SU-DHL-6 (cell line): ENCODE measurements around the gene NABP1.
A peak's percentile ranks its signal among the peaks of the same experiment; 100 is the strongest.

Experiments
- H2AFZ ChIP-seq: fragments of 200-600 bp; sonication (generic); 2 replicates; pipeline ENCODE4 v1.6.1; 2014; ENCODE audit warnings: low read depth, mild to moderate bottlenecking, moderate library complexity, mixed read lengths, antibody characterized with exemption, low read length; ENCODE audit not compliant: severe bottlenecking
- H3F3A ChIP-seq: fragments of 200-600 bp; shearing (Covaris generic); 2 replicates; pipeline ENCODE4 v1.6.0; 2016; ENCODE audit warnings: antibody characterized with exemption, mild to moderate bottlenecking; ENCODE audit not compliant: insufficient read depth
- H3K27ac ChIP-seq: fragments of 200-600 bp; sonication (generic); 2 replicates; pipeline ENCODE4 v1.5.1; 2016; ENCODE audit warnings: low read depth, mild to moderate bottlenecking, low read length, moderate library complexity, mixed read lengths
- H3K27me3 ChIP-seq: fragments of 200-600 bp; sonication (generic), shearing (Covaris generic); 2 replicates; pipeline ENCODE4 v1.6.0; 2014; ENCODE audit warnings: mild to moderate bottlenecking, low read length
- H3K36me3 ChIP-seq: fragments of 200-600 bp; sonication (generic); 2 replicates; pipeline ENCODE4 v1.6.1; 2014; ENCODE audit warnings: mild to moderate bottlenecking, low read length, mixed read lengths
- H3K4me2 ChIP-seq: fragments of 300-600, 200-600 bp; shearing (Covaris generic), sonication (generic); 2 replicates; pipeline ENCODE4 v1.6.0; 2014; ENCODE audit warnings: low read length, low read depth, mild to moderate bottlenecking; ENCODE audit not compliant: poor library complexity, severe bottlenecking
- H3K4me3 ChIP-seq: fragments of 200-600 bp; sonication (generic); 2 replicates; pipeline ENCODE4 v1.5.1; 2014; ENCODE audit warnings: antibody characterized with exemption, low read length, mild to moderate bottlenecking, mixed read lengths; ENCODE audit not compliant: insufficient read depth, poor library complexity, severe bottlenecking
- H3K79me2 ChIP-seq: fragments of 200-600 bp; sonication (generic); 2 replicates; pipeline ENCODE4 v1.6.1; 2014; ENCODE audit warnings: mild to moderate bottlenecking, low read length, moderate library complexity; ENCODE audit not compliant: insufficient read depth
- H3K9ac ChIP-seq: fragments of 200-600 bp; sonication (generic); 2 replicates; pipeline ENCODE4 v1.7.0; 2014; ENCODE audit warnings: mild to moderate bottlenecking, low read length
- H3K9me2 ChIP-seq: fragments of 200-600 bp; sonication (generic); replicated peaks from 2 replicates; pipeline ENCODE4 v1.6.1; 2014; ENCODE audit warnings: low read length; ENCODE audit not compliant: insufficient read depth
- H3K9me3 ChIP-seq: fragments of 200-600 bp; sonication (generic); 2 replicates; pipeline ENCODE4 v1.6.1; 2014; ENCODE audit warnings: low read length, mixed read lengths; ENCODE audit not compliant: insufficient read depth
- H4K20me1 ChIP-seq: fragments of 200-600 bp; sonication (generic); 2 replicates; pipeline ENCODE4 v1.6.1; 2014; ENCODE audit warnings: low read depth, mild to moderate bottlenecking, antibody characterized with exemption, low read length, moderate library complexity, mixed read lengths
- EZH2phosphoT487 ChIP-seq: fragments of 200-600 bp; sonication (generic), shearing (Covaris generic); conservative IDR thresholded peaks from 2 replicates; pipeline ENCODE4 v1.6.1; 2018; ENCODE audit warnings: mild to moderate bottlenecking, antibody characterized with exemption, low read length, moderate library complexity, mixed read lengths
- TF ChIP-seq, protein P1 (sequence below): fragments of 200-600 bp; sonication (generic); IDR thresholded peaks from one replicate; pipeline ENCODE4 v1.5.1; 2017; ENCODE audit warnings: antibody characterized with exemption, mild to moderate bottlenecking, low read length, moderate library complexity; ENCODE audit not compliant: insufficient read depth, poor library complexity, severe bottlenecking

The NABP1 gene

DNA sequence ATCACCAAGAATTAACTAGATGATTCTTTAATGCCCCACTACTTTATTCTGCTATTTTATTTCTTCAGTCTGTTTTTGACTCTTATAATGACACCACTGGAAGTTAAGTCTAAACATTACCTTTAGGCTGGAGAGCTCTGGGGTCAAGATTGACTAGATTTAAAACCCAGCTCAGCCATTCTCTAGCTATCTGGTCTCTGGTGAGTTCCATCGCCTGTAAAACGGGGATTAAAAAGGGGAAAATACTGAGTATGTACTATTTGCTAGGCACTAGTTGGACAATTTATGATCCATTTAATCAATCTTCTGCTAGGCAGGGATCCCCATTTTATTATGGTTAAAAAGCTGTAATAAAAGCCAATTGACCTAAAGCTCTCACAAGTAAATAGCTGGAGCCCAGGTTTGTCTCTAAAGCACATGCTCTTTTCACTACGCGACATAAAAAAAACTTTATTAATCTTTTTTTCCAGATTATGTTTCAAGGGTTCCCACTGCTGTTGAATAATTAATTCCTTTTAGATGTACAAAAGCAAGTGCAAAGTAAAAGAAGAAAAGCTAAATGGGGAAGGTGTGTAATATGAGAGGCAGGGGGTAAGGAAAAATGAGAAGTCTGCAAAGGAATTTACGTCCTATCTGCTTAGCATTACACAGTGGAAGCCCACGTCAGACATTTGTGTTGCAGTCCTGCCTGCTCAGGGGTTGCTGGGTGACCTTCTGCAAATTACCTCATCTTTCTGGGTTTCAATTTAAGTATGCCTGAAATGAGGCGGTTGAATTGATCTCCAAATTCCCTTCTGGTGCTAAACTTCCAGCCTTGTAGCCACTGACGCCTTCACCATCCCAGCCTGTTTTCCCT, 918 bp upstream of the NABP1 start:
- H3K4me3 ChIP-seq = peak overlapping the region; percentile 93
- H3K9ac ChIP-seq = peak overlapping the region; percentile 86
- H4K20me1 ChIP-seq = no peaks in the 10 kb centered on the region
- no peak overlapping the region for H2AFZ ChIP-seq
- peak overlapping the region; percentile 99 for H3K4me2 ChIP-seq
- peaks cover 16% of the 10 kb centered on the region; the same call in 1 of the 2 replicates for H3K36me3 ChIP-seq
- TF ChIP-seq EZH2phosphoT487 = no peak
- TF ChIP-seq, protein P1, sequence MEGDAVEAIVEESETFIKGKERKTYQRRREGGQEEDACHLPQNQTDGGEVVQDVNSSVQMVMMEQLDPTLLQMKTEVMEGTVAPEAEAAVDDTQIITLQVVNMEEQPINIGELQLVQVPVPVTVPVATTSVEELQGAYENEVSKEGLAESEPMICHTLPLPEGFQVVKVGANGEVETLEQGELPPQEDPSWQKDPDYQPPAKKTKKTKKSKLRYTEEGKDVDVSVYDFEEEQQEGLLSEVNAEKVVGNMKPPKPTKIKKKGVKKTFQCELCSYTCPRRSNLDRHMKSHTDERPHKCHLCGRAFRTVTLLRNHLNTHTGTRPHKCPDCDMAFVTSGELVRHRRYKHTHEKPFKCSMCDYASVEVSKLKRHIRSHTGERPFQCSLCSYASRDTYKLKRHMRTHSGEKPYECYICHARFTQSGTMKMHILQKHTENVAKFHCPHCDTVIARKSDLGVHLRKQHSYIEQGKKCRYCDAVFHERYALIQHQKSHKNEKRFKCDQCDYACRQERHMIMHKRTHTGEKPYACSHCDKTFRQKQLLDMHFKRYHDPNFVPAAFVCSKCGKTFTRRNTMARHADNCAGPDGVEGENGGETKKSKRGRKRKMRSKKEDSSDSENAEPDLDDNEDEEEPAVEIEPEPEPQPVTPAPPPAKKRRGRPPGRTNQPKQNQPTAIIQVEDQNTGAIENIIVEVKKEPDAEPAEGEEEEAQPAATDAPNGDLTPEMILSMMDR = no peak
- H3K9me3 ChIP-seq = no peaks in the 10 kb centered on the region
- no peaks in the 10 kb centered on the region for H3K27me3 ChIP-seq
- peaks cover 32% of the 10 kb centered on the region for H3F3A ChIP-seq
- H3K9me2 ChIP-seq = no peaks in the 10 kb centered on the region
- H3K27ac ChIP-seq = peak overlapping the region; percentile 84
- peaks cover 34% of the 10 kb centered on the region for H3K79me2 ChIP-seq

DNA sequence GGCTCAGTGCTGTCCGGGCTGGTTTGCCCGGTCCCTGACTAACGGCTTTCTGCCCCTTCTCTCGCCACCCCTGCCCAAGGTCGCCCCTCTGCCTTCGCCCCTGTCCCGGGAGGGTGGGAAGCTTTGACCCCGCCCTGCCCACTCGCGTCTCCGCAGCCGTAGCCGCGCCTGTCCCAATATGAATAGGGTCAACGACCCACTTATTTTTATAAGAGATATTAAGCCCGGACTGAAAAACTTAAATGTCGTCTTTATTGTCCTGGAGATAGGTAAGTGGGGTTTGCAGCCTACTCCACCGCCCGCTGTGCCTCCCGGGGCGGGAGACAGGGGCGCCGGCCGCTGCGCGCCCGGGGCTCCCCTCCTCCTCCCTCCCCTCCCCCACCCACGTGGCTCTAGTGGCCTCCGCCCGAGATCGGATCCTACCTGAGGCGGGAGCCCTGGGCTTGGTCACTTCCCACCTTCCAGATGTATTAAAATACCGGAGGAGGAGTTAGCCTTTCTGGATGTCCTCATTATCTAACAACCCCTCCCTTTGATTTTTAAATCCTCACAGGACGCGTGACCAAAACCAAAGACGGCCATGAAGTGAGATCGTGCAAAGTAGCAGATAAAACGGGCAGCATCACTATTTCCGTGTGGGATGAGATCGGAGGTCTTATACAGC, 633 bp downstream of the NABP1 start:
- Histone ChIP-seq H4K20me1 (no peaks in the 10 kb centered on the region), H3K36me3 (peaks cover 27% of the 10 kb centered on the region)

DNA sequence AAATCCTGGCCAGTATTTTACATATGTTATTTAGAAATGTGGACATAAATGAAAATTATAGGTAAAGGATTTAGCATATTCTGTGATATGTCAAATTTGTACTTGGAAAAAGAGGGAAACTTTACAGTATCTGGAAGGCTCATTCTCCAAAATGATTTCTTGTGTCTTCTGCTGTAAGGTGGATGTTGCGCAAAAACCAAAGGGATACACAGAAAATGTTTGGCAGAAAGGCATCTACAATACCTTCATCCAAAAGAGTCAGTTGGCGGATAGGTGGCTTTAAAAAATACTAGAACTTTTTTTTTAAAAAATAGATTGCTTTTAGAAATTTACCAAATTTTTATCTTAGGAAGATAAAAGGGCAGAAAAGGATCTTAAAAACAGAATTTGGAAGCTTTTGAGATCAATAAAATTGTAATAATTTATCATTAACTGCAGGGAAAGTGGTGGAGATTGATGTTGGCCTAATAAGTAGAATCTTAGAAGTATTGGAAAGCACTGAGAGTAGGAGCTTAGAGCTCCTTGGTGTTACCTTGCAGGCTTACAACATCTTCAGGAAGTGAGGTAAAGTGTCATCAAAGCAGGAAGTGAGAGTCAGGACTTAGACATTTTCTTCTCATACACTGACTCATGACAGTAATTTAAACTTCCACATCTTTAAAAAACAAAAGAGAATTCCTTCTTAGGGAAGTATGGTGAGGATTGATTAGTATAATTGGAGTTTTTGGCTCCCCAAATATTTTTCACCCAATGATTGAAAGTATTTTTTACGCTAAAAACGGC, 2.1 kb downstream of the NABP1 start:
- H2AFZ ChIP-seq = no peak overlapping the region
- TF ChIP-seq, protein P1 = no peak
- no peak for TF ChIP-seq EZH2phosphoT487
- no peaks in the 10 kb centered on the region for H3K9me3 ChIP-seq
- peaks cover 32% of the 10 kb centered on the region for H3F3A ChIP-seq
- H3K79me2 ChIP-seq = peaks cover 34% of the 10 kb centered on the region
- H3K4me2 ChIP-seq = peak overlapping the region; percentile 97
- H3K27me3 ChIP-seq = no peaks in the 10 kb centered on the region
- no peaks in the 10 kb centered on the region for H3K9me2 ChIP-seq
- H3K4me3 ChIP-seq = peak overlapping the region; percentile 63
- no peaks in the 10 kb centered on the region for H4K20me1 ChIP-seq
- H3K36me3 ChIP-seq = peaks cover 40% of the 10 kb centered on the region
- H3K9ac ChIP-seq = peak overlapping the region; percentile 86
- peak overlapping the region; percentile 82 for H3K27ac ChIP-seq

More for the DNA sequence above, 633 bp downstream of the NABP1 start:
- TF ChIP-seq, protein P1 = no peak
- no peak for TF ChIP-seq EZH2phosphoT487
- H2AFZ ChIP-seq = peak overlapping the region; percentile 20
- peak overlapping the region; percentile 63 for H3K4me3 ChIP-seq
- H3K27ac ChIP-seq = peak overlapping the region; percentile 82
- H3K9me2 ChIP-seq = no peaks in the 10 kb centered on the region
- peak overlapping the region; percentile 86 for H3K9ac ChIP-seq
- peaks cover 34% of the 10 kb centered on the region for H3K79me2 ChIP-seq
- H3K4me2 ChIP-seq = peak overlapping the region; percentile 97
- H3F3A ChIP-seq = peaks cover 32% of the 10 kb centered on the region
- no peaks in the 10 kb centered on the region for H3K27me3 ChIP-seq
- no peaks in the 10 kb centered on the region for H3K9me3 ChIP-seq
